ENCODE results near the gene GTF3C1. TPM values are rescaled to one million over a fixed set of nuclear protein-coding genes. Genes with fewer than 3 reads are reported as not detected.

Gene GTF3C1, protein sequence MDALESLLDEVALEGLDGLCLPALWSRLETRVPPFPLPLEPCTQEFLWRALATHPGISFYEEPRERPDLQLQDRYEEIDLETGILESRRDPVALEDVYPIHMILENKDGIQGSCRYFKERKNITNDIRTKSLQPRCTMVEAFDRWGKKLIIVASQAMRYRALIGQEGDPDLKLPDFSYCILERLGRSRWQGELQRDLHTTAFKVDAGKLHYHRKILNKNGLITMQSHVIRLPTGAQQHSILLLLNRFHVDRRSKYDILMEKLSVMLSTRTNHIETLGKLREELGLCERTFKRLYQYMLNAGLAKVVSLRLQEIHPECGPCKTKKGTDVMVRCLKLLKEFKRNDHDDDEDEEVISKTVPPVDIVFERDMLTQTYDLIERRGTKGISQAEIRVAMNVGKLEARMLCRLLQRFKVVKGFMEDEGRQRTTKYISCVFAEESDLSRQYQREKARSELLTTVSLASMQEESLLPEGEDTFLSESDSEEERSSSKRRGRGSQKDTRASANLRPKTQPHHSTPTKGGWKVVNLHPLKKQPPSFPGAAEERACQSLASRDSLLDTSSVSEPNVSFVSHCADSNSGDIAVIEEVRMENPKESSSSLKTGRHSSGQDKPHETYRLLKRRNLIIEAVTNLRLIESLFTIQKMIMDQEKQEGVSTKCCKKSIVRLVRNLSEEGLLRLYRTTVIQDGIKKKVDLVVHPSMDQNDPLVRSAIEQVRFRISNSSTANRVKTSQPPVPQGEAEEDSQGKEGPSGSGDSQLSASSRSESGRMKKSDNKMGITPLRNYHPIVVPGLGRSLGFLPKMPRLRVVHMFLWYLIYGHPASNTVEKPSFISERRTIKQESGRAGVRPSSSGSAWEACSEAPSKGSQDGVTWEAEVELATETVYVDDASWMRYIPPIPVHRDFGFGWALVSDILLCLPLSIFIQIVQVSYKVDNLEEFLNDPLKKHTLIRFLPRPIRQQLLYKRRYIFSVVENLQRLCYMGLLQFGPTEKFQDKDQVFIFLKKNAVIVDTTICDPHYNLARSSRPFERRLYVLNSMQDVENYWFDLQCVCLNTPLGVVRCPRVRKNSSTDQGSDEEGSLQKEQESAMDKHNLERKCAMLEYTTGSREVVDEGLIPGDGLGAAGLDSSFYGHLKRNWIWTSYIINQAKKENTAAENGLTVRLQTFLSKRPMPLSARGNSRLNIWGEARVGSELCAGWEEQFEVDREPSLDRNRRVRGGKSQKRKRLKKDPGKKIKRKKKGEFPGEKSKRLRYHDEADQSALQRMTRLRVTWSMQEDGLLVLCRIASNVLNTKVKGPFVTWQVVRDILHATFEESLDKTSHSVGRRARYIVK (N-terminal part only)
- 10 to 100 TPM; 29.4 to 52.7 (median 44.4) TPM for total RNA-seq

- TF ChIP-seq CTCF (IDR thresholded peaks at IDR 0.05; ENCODE audit: low read depth): no peak
These were observed at the start of gene GTF3C1, which contains the start of gene KATNIP for GRCh38 chr16:27549746-27550581. Gene GTF3C1, minus strand, starts transcription at chr16:27549913. Its CDS starts 23 bp downstream, at chr16:27549890. Gene KATNIP, plus strand, starts transcription at chr16:27550144. Its CDS starts 27 bp downstream, at chr16:27550171.

- TF ChIP-seq CTCF (IDR thresholded peaks at IDR 0.05; ENCODE audit: low read depth): no peak
These were observed 49.3 kb upstream of the GTF3C1 start for GRCh38 chr16:27598931-27599565.

DNA sequence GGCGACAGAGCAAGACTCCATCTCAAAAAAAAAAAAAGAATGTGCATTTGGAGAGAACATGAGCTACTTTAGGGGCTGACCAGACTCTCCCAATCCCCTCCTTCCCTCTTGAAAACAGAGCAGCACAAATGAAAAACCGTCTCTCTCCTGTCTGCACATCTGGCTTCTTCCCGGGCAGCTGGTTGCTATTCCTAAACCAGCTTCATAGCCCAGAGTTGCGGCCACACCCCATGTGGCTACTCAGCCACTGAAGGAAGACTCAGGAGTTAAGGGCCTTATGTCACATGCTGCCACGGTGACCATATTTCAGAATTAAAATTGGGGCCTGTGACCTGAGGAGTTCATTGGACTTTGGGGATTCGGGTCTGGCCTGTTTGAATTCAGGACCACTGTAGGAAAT lies 48.5 kb upstream of the GTF3C1 start:
- TF ChIP-seq CTCF (IDR thresholded peaks at IDR 0.05; ENCODE audit: low read depth): no peak

DNA sequence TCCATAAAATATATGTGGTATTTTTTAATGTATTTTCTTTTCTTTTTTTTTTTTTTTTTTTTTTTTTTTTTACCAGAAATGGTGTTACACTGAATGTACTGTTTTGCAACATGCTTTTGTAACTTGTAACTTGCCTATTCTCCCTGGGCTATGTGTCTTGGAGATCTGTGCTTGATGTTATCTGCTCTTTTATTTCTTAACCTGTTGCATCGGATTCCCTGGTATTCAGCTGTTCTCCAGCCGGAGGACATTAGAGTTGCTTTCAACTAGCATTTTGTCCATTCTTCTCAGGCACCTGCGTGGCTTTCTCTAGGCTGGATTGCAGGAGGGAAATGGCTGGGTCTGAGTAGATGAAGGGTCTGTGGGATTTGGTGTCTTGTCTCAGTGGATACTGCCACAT lies 47.6 kb upstream of the GTF3C1 start:
- no peak for TF ChIP-seq CTCF (IDR thresholded peaks at IDR 0.05; ENCODE audit: low read depth)

GRCh38 chr16:27596411-27596810 lies 46.7 kb upstream of the GTF3C1 start:
- no peak for TF ChIP-seq CTCF (IDR thresholded peaks at IDR 0.05; ENCODE audit: low read depth)

DNA sequence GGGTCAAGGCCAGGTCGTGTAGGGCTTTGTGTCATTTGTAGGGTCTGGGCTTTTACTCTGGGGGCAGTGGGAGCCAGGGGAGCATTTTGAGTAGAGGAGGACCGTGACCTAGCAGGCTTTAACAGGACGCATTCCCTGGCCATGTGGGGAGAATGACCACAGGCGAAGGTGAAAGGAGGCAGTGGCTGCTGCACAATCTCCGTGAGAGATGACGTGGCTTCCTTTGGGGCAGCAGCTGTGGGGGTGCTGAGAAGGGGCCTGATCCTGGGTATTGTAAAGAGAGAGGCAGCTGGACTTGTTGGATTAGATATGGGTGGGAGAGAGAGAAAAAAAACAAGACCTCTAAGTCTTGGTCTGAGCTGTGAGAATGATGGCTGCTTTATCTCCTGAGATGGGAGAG lies 46.3 kb upstream of the GTF3C1 start:
- TF ChIP-seq CTCF (IDR thresholded peaks at IDR 0.05; ENCODE audit: low read depth): no peak

Data from subcutaneous adipose tissue (tissue), 4 donors.